Mesothelial cell of epicardium (in vitro differentiated cells): ENCODE results near the gene MBOAT7. TPM values are rescaled to one million over a fixed set of nuclear protein-coding genes. Genes with fewer than 3 reads are reported as not detected.
"Not testable (repeated sequence)": the region's sequence is repeated elsewhere in the genome, so short reads cannot be mapped to it uniquely, and the experiment has no call there.

Experiments used
- DNase-seq, 2 experiments: peaks; one replicate each; pipeline ENCODE4 v3.0.0; 2021; ENCODE audit warnings: low spot score in 2 of 2; ENCODE audit not compliant: unreplicated experiment in 2 of 2
- H3K27ac Mint-ChIP-seq: 2 replicates; pipeline ENCODE4 v1.8.0; 2021; ENCODE audit warnings: mixed read lengths
- H3K27me3 Mint-ChIP-seq: 2 replicates; pipeline ENCODE4 v1.8.0; 2021; ENCODE audit warnings: low read depth, mixed read lengths
- H3K36me3 Mint-ChIP-seq: 2 replicates; pipeline ENCODE4 v1.8.0; 2021; ENCODE audit warnings: mixed read lengths
- H3K4me1 Mint-ChIP-seq: 2 replicates; pipeline ENCODE4 v1.8.0; 2021; ENCODE audit warnings: mixed read lengths
- H3K4me3 Mint-ChIP-seq: 2 replicates; pipeline ENCODE4 v1.8.0; 2021; ENCODE audit warnings: mild to moderate bottlenecking, moderate library complexity, mixed read lengths
- H3K9me3 Mint-ChIP-seq: 2 replicates; pipeline ENCODE4 v1.8.0; 2021; ENCODE audit warnings: mixed read lengths
- CTCF ChIP-seq: fragments of 200-600 bp; sonication (generic); IDR thresholded peaks from one replicate; pipeline ENCODE4 v1.5.0; 2021; ENCODE audit warnings: antibody characterized with exemption; ENCODE audit not compliant: unreplicated experiment
- total RNA-seq: library from RNA; stranded (reverse); gene quantifications from 3 replicates; pipeline ENCODE4 v1.2.1, GENCODE V29; 2021

The MBOAT7 gene
- total RNA-seq, 1 donor from 2014 or later = 113 TPM

- Mint-ChIP-seq H3K36me3 (peaks cover 11% of the 10 kb centered on the region), H3K4me1 (peaks cover 30% of the 10 kb centered on the region), H3K27me3 (no peaks in the 10 kb centered on the region), H3K4me3 (peak overlapping the region; percentile 81), H3K27ac (peak overlapping the region; percentile 95), H3K9me3 (no peaks in the 10 kb centered on the region)
- DNase-seq = no peak
- TF ChIP-seq CTCF = no peak
Measured at GRCh38 chr19:54188215-54188871, 1.0 kb downstream of the MBOAT7 start.

- H3K4me1 Mint-ChIP-seq = peaks cover 20% of the 10 kb centered on the region
- no peak for TF ChIP-seq CTCF
- H3K4me3 Mint-ChIP-seq = peak overlapping the region; percentile 81
- H3K27me3 Mint-ChIP-seq = no peaks in the 10 kb centered on the region
- no peak for DNase-seq
- peaks cover 14% of the 10 kb centered on the region for H3K36me3 Mint-ChIP-seq
- H3K9me3 Mint-ChIP-seq = no peaks in the 10 kb centered on the region
- peak overlapping the region; percentile 85 for H3K27ac Mint-ChIP-seq
Measured at GRCh38 chr19:54186934-54187381, 2.4 kb downstream of the MBOAT7 start.

GRCh38 chr19:54186351-54186750, 3.0 kb downstream of the MBOAT7 start:
- DNase-seq = no peak
- no peaks in the 10 kb centered on the region for H3K27me3 Mint-ChIP-seq
- H3K9me3 Mint-ChIP-seq = no peaks in the 10 kb centered on the region
- H3K36me3 Mint-ChIP-seq = peaks cover 15% of the 10 kb centered on the region
- TF ChIP-seq CTCF = no peak
- H3K27ac Mint-ChIP-seq = no peak overlapping the region
- no peak overlapping the region for H3K4me3 Mint-ChIP-seq
- peaks cover 14% of the 10 kb centered on the region for H3K4me1 Mint-ChIP-seq

- Mint-ChIP-seq H3K4me1 (peaks cover 14% of the 10 kb centered on the region), H3K9me3 (no peaks in the 10 kb centered on the region), H3K27me3 (no peaks in the 10 kb centered on the region), H3K27ac (no peak overlapping the region), H3K4me3 (no peak overlapping the region), H3K36me3 (peaks cover 19% of the 10 kb centered on the region)
- DNase-seq = no peak
- TF ChIP-seq CTCF = no peak
Measured at GRCh38 chr19:54183431-54183830, 5.9 kb downstream of the MBOAT7 start.

GRCh38 chr19:54181894-54182293, 7.5 kb downstream of the MBOAT7 start:
- peaks cover 23% of the 10 kb centered on the region for H3K36me3 Mint-ChIP-seq
- not testable (repeated sequence) for DNase-seq, H3K4me3 Mint-ChIP-seq, H3K27ac Mint-ChIP-seq, H3K27me3 Mint-ChIP-seq, H3K9me3 Mint-ChIP-seq, H3K4me1 Mint-ChIP-seq

DNA sequence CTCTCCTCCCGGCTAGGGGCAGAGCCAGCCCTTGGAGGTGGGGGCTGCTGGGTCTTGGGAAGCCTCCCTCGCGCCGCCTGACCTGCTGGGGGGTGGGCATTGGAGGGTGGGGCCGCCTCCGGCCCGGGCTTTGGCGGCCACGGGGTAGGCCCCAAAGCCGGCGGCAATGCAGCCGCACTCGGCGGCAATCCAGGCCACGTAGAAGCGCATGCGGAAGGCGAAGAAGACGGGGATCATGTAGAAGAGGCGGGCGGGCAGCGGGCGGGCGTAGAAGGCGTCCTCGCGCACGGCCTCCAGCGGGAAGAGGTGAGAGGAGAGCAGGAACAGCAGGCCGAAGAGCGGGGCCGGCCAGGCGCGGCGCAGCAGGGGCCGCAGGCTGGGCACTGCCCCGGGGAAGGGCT, 8.7 kb downstream of the MBOAT7 start:
- H3K36me3 Mint-ChIP-seq = peaks cover 27% of the 10 kb centered on the region
- H3K4me3 Mint-ChIP-seq = no peak overlapping the region
- no peak for TF ChIP-seq CTCF
- no peak overlapping the region for H3K27ac Mint-ChIP-seq
- H3K27me3 Mint-ChIP-seq = no peaks in the 10 kb centered on the region
- DNase-seq = no peak
- H3K9me3 Mint-ChIP-seq = no peaks in the 10 kb centered on the region
- no peaks in the 10 kb centered on the region for H3K4me1 Mint-ChIP-seq
